Measurements from ENCODE around the gene NUP210.
"Not testable (repeated sequence)": the region's sequence is repeated elsewhere in the genome, so short reads cannot be mapped to it uniquely, and the experiment has no call there.

Gene NUP210

GRCh38 chr3:13428678-13429077 lies 8.6 kb upstream of the NUP210 start:
- not testable (repeated sequence) for DNase-seq

DNA sequence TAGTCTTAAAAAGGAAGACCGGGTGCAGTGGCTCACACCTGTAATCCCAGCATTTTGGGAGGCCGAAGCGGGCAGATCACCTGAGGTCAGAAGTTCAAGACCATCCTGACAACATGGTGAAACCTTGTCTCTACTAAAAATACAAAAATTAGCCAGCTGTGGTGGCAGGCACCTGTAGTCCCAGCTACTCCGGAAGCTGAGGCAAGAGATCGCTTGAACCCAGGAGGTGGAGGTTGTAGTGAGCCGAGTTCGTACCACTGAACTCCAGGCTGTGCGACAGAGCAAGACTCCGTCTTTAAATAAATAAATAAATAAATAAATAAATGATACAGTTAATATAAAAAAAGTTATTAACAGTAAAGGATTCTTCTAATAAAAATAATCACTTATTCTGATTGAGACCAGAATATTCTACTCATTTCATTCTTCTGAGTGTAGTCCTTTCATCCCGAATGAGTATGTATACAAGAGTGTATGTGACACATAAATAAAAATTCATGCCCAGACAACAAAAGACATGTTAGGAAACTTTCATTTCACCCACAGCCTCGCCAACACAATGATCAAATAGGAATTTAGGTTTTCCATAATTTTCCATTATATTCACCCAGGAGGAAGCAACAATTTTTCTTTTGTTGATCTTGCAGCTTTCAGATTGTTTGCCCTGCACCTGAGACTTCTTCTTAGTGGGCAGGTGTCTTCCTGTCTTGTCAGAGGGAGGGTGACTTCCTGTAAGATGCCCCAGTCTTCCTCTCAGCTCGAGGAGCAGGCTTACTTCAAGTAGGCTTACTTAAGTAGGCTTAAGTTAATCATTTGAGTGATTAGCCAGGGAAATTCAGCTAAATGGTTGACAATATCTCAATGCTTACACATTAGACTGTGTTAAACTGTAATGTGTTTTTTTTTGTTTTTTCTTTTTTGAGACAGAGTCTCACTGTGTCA lies 7.8 kb upstream of the NUP210 start:
- DNase-seq: no peak

DNA sequence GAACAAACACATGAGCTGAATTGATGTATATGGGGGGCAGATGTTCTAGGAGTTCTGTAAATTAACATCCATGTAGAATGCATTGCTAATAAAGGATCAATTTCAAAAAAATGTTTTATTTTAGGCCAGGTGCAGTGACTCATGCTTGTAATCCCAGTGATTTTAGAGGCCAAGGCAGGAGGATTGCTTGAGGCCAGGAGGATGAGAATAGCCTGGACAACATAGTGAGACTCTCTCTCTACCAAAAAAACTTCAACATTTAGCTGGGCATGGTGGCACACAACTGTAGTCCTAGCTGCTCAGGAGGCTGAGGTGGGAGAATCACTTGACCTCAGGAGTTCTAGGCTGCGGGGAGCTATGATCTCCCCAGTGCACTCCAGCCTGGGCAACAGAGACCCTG lies 6.5 kb upstream of the NUP210 start:
- DNase-seq: no peak

GRCh38 chr3:13425689-13426088 lies 5.6 kb upstream of the NUP210 start:
- DNase-seq: no peak

GRCh38 chr3:13424865-13425617 lies 4.9 kb upstream of the NUP210 start:
- DNase-seq: no peak

GRCh38 chr3:13424141-13424844 lies 4.2 kb upstream of the NUP210 start:
- no peak for DNase-seq

DNA sequence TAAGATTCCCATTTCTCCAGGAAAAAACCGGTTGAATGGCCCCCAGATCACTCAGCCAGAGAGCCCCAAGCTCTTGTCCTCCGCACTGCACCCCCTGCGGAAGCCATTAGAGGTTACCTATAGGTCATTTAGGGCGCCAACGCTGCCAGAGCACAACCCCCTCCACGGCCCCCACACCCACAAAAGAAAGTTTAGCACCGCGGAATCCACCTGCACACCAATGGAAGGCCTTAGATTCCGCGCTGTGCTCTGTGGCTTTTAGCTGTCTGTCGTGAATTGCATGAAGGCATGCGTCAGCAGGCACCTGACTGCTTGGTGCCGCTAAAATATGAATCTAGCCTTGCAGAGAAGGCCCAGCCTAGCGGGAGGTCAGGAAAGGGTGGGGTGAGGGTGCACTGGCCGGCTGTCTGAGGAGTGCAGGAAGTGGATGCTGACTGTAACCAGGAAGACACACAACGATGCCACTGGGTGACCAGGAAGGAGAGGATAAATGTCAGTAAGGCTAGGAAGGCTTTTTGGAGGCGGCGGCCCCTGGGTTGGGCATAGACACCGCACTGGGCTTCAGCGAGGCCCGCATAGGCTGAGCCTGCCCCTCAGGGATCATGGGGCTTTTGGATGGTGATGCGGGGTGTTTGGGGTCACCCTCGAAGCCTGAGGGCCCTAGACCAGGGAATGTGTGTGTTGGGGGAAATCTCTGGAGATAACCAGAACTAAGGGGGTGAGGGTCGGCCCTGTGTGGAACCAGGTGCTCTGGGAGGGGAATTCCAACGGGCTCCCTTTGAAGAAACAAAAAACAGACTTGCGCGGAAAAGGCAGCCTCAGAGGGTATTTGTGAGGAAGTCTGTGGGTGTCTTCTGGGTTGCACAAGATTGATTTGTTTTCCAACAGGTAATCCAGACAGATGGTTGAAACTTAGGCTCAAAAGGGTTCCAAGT lies 976 bp upstream of the NUP210 start:
- DNase-seq: peak; percentile 29

DNA sequence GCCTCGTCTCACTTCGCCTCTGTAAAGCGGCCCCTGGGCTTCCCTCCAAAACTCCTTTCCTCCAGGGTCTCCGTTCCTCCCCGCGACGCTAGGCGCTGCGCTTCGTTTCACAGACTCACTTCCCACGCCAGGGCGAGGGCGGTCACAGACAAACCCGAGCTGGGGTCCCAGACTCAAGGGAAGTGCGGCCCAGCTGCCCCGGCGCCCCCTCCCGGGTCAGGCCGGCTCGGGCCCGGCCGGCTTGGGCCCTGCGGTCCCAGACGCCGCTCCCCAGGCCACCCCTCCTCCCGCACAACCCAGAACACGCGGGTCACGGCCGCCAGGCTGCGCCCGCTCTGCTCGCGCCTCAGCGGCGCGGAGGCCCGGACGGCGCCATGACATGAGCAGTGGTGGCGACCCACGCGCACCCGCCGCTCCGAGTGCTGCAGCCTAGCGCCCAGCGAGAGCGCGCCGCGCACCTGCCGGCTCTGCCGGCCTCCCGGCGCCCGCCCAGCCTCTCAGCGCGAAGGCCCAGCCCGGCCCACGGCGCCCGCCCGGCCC lies 547 bp downstream of the NUP210 start:
- DNase-seq: peak; percentile 32

- DNase-seq: peak; percentile 50
Measured at GRCh38 chr3:13417166-13417947, 2.8 kb downstream of the NUP210 start.

DNA sequence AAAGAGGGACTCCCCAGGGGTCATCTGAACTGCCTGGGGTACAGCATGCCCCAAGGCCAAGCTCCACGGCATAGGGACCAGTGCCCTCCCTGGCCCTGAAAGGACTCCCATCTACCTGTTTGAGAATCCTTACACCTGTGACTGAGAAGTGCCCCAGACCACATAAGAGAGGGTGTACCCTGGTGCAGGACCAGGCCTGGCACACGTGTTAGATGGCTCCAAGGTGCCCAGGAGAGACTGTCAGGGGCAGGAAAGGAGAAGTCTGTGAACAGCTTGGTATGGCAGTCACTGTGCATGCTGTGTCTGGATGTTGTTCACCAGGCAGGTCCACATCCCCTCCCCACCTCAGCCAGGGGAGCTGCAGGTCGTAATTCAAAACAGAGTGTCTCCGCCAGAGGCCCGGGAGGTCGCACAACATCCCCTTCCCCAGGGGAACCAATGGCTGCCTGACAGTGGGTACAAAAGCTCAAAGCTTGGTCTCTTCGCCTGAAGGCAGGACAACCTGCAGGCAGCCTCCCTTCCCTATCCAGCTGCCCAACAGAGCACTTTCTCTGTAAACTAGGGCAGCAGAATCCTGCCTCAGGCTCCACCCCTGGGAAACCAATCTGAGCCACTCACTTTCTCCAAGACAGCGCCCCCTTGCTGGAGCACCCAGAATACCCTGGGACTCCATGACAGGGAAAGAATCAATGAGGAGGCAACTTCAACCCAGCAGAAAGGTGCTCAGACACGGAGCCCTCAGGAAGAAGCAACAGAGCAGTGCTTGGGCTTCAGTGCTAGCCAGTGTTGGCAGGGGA lies 3.9 kb downstream of the NUP210 start:
- no peak for DNase-seq

DNA sequence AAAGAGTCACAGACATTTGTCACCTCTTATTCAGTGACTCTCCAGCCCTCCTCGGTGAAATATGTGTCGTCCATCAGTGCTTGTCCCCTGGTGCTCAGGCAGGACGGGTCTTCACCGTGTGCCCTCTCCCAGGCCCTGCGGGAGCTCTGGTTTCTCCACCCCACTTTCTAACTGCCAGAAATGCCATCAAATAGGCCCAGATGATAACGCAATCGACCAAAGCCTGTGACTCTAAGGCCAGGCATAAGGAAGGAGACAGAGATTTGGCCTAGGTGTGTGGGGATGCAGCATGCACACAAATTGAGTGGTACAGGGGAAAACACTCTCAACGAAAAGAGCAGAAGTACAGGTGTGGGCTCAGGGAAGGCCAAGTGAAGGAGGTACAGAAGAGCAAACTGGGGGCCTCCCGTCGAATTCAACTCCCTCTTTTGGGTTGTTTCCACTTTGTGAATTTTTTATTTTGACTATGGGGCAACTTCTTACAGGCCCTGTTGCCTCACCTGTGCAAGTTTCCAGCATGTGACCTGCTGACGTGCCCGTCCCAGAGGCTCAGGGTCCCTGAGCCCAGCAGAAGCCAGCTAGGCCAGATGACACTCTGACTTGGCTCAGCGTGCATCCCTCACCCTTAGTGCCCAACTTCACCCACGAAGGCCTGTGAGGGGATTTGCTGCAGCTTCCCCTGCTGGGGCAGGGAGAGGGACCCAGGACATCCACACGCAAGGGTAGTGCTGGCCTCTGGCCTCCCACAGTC lies 4.7 kb downstream of the NUP210 start:
- DNase-seq: no peak

GRCh38 chr3:13414040-13414729 lies 5.9 kb downstream of the NUP210 start:
- DNase-seq: peak; percentile 41

GRCh38 chr3:13411186-13411860 lies 8.8 kb downstream of the NUP210 start:
- peak; percentile 72 for DNase-seq

DNA sequence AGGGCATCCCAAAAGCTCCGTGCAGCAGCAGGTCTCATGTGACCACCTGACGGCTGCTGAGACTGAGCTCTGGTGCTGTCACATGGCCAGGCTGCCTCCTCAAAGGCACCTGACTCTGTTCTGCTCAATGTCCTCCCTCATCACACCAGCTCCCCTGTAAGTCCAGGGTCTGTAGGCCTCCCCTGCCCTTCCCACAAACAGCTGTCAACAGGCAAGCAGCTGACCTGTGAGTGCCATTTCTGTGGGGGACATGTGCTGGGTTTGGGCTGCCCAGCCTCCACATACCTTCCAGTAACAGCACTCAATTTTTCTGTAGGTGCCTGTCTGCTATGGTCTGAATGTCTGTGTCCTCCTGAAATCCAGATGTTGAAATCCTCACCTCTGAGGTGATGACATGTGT lies 11.2 kb downstream of the NUP210 start:
- no peak for DNase-seq

GRCh38 chr3:13407926-13408325 lies 12.2 kb downstream of the NUP210 start:
- no peak for DNase-seq

DNA sequence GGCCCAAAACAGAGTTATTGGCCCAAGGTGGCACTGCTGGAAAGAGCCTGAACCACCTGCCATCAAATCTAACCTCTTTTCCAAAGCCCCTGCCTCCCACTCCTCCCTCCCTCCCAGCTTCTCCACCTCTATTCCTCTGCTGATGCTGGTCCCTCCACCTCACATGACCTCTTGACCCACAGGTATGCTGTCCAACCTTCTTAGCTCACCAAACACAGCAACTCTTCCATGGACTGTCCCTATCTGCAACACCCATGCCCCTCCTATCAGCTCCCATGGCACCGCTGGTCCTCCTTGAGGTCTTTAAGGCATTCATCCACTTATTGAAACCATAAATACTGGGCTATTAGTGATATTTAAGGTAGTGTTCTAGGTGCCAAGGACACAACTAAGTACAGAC lies 12.6 kb downstream of the NUP210 start:
- DNase-seq: no peak

GRCh38 chr3:13406190-13406589 lies 13.9 kb downstream of the NUP210 start:
- DNase-seq: no peak

DNA sequence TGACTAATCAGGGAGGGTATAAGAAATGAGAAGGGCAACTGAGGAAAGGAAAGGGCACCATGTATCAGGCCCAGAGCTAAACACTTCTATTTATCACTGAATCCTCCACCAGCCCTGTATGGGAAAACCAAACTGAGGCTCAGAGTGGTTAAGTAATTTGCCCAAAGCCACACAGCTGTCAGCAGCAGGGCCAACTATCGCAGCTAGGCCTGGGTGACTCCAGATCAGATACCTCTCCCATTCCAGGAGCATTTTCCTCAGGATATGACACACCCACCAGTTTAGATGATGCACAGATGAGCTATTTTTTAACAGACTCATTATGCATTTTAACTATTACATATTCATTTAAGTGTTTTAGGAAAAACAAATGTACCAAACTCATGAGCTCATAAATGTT lies 14.5 kb downstream of the NUP210 start:
- no peak for DNase-seq

Data from NCI-H510A treated with DMSO at 0.1 percent for 48 hours (cell line).